HepG2 (cell line): ENCODE results near the gene TGM3. TPM values are rescaled to one million over a fixed set of nuclear protein-coding genes. Genes with fewer than 3 reads are reported as not detected.

Source experiments
- ATAC-seq: fragments of 200-7000 bp; cut with Tn5 transposase; 3 replicates; pipeline ENCODE4 v1.9.1; 2020; ENCODE audit warnings: mild to moderate bottlenecking, moderate library complexity
- BruUV-seq: library from RNA; stranded (reverse); fragments of 400-500 nt; replicated peaks from 2 replicates; lab custom pipeline; 2021; lab: Mats Ljungman, UMichigan
- CTCF ChIA-PET: fragments of 300-600 bp; formaldehyde crosslinking; extraction: SDS; loops from one replicate; lab custom pipeline; 2021; ENCODE audit warnings: low total read pairs, inconsistent platforms, low intra/inter-chr PET ratio; lab: Yijun Ruan, JAX
- POLR2A ChIA-PET: fragments of 350-600 bp; sonication (Branson Sonifier 250); formaldehyde crosslinking; loops from one replicate; lab custom pipeline; 2020; ENCODE audit warnings: antibody characterized with exemption, inconsistent platforms; lab: Yijun Ruan, JAX
- DNase-seq: peaks from one replicate; pipeline ENCODE4 v3.0.0-alpha.2; 2015; ENCODE audit warnings: low spot score
- FAIRE-seq: peaks from 3 replicates; lab custom pipeline; 2011; peaks lifted over from hg19 to GRCh38; lab: Jason Lieb, UNC
- H2AFZ ChIP-seq: one replicate; pipeline ENCODE4 v1.6.1; 2011; ENCODE audit warnings: low read length, inconsistent platforms
- H3K27ac ChIP-seq: fragments of 300-600 bp; 3 replicates; pipeline ENCODE4 v1.8.0; 2011; ENCODE audit warnings: mixed run types, mild to moderate bottlenecking, mixed read lengths, low read length, inconsistent platforms; ENCODE audit not compliant: insufficient read depth; ENCODE audit errors: extremely low read length
- H3K27me3 ChIP-seq, 2 experiments: fragments of 200-600 bp in 1 of 2; 2 replicates in 1 of 2; 3 replicates in 1 of 2; pipeline versions ENCODE4 v1.6.0 to v1.8.0; 2011; ENCODE audit warnings: low read length in 2 of 2, mild to moderate bottlenecking in 2 of 2, moderate library complexity in 2 of 2, inconsistent platforms in 1 of 2; ENCODE audit not compliant: insufficient read depth in 2 of 2, control insufficient read depth in 1 of 2
- H3K36me3 ChIP-seq, 2 experiments: fragments of 200-600 bp in 1 of 2; replicated peaks in 1 of 2; 2 replicates in 1 of 2; 3 replicates in 1 of 2; pipeline versions ENCODE4 v1.5.1 to v1.8.0; 2011; ENCODE audit warnings: low read length in 2 of 2, inconsistent platforms in 1 of 2; ENCODE audit not compliant: insufficient read depth in 2 of 2, control insufficient read depth in 1 of 2
- H3K4me1 ChIP-seq: 2 replicates; pipeline ENCODE4 v1.5.1; 2012; ENCODE audit warnings: low read length, inconsistent platforms; ENCODE audit not compliant: insufficient read depth
- H3K4me2 ChIP-seq: 2 replicates; pipeline ENCODE4 v1.6.0; 2011; ENCODE audit warnings: low read depth, low read length, inconsistent platforms
- H3K4me3 ChIP-seq, 3 experiments: fragments of 200-600 bp in 1 of 3; sonication (generic), shearing (Covaris generic) in 1 of 3; replicated peaks in 1 of 3; 2 replicates each; pipeline ENCODE4 v1.5.1; 2011 to 2016; ENCODE audit warnings: low read length in 3 of 3, inconsistent platforms in 2 of 3, low read depth in 2 of 3, mild to moderate bottlenecking in 2 of 3, control low read depth in 1 of 3, mixed read lengths in 1 of 3; ENCODE audit not compliant: insufficient read depth in 1 of 3
- H3K79me2 ChIP-seq: one replicate; pipeline ENCODE4 v1.6.1; 2011; ENCODE audit warnings: low read length, inconsistent platforms; ENCODE audit not compliant: insufficient read depth
- H3K9ac ChIP-seq: 2 replicates; pipeline ENCODE4 v1.6.0; 2011; ENCODE audit warnings: mild to moderate bottlenecking, low read depth, low read length, inconsistent platforms; ENCODE audit not compliant: insufficient read depth
- H3K9me3 ChIP-seq: 2 replicates; pipeline ENCODE4 v1.5.1; 2012; ENCODE audit warnings: mild to moderate bottlenecking, low read length
- H4K20me1 ChIP-seq: 2 replicates; pipeline ENCODE4 v1.6.0; 2011; ENCODE audit warnings: inconsistent platforms, mild to moderate bottlenecking, low read length, moderate library complexity; ENCODE audit not compliant: insufficient read depth
- DNMT3B ChIP-seq: conservative IDR thresholded peaks from 2 replicates; pipeline ENCODE4 v1.6.1; 2016; ENCODE audit warnings: missing biosample characterization, control low read depth
- GLMP ChIP-seq: sonication (generic); formaldehyde crosslinking; IDR thresholded peaks from 2 replicates; pipeline ENCODE4 v1.9.0; 2021; ENCODE audit warnings: missing genetic modification reagents, mild to moderate bottlenecking, borderline replicate concordance
- NR1H2 ChIP-seq: sonication (generic); formaldehyde crosslinking; IDR thresholded peaks from 2 replicates; pipeline ENCODE4 v1.8.1; 2022; ENCODE audit warnings: low read depth, missing genetic modification reagents, borderline replicate concordance
- SSRP1 ChIP-seq: IDR thresholded peaks from 2 replicates; pipeline ENCODE4 v1.6.1; 2016; ENCODE audit warnings: control low read depth
- TARDBP ChIP-seq: sonication (generic); formaldehyde crosslinking; IDR thresholded peaks from 2 replicates; pipeline ENCODE4 v1.8.0; 2022; ENCODE audit warnings: mild to moderate bottlenecking, missing genetic modification reagents
- TCF12 ChIP-seq, 2 experiments: fragments of 450-650 bp in 1 of 2; sonication (generic) in 1 of 2; formaldehyde crosslinking in 1 of 2; IDR thresholded peaks; 2 replicates each; pipeline versions ENCODE4 v1.6.1 to v1.8.0; 2017 to 2022; ENCODE audit warnings: antibody characterized with exemption in 1 of 2, mild to moderate bottlenecking in 1 of 2, missing genetic modification reagents in 1 of 2, moderate library complexity in 1 of 2
- ZNF280D ChIP-seq: sonication (generic); formaldehyde crosslinking; IDR thresholded peaks from 2 replicates; pipeline ENCODE4 v1.5.1; 2020; ENCODE audit warnings: mild to moderate bottlenecking, missing genetic modification reagents
- ZNF737 ChIP-seq: sonication (generic); formaldehyde crosslinking; IDR thresholded peaks from 2 replicates; pipeline ENCODE4 v1.5.0; 2020; ENCODE audit warnings: missing genetic modification reagents, mild to moderate bottlenecking, borderline replicate concordance
- WGBS: methylation state at CpG from one replicate; pipeline ENCODE4 v1.1.6; 2017; ENCODE audit warnings: low lambda C conversion rate; 5-methylcytosine and 5-hydroxymethylcytosine counted together
- in situ Hi-C: cut with HindIII; loops from 2 replicates; pipeline ENCODE4 v1.10.0; 2017; ENCODE audit warnings: low pct_unique_long_range_greater_than_20kb; ENCODE audit not compliant: extremely low pct_ligation_motif_present
- intact Hi-C: fragments of 100-400 bp; cut with micrococcal nuclease; formaldehyde crosslinking; loops from one replicate; pipeline ENCODE4 v1.10.0; 2022; ENCODE audit not compliant: unreplicated experiment
- polyA plus RNA-seq, 8 experiments: library from polyadenylated mRNA; depleted of rRNA in 3 of 8; stranded (reverse) in 7 of 8; unstranded in 1 of 8; fragments of >200 nt; fragmentation: Illumina TruSeq in 4 of 8; extraction: Trizol in 4 of 8; gene quantifications; 2 replicates each; pipeline versions ENCODE4 v1.2.1 to v1.2.3, GENCODE V29; 2011 to 2016; ENCODE audit warnings: low read depth in 4 of 8, missing spikeins in 1 of 8, mixed read lengths in 1 of 8; ENCODE audit not compliant: insufficient read depth in 1 of 8
- total RNA-seq, 5 experiments: library from RNA; depleted of rRNA; stranded (reverse); fragments of >200 nt; fragmentation: Illumina TruSeq; extraction: Trizol; gene quantifications; 2 replicates each; pipeline ENCODE4 v1.2.3, GENCODE V29; 2016; ENCODE audit warnings: low read depth in 1 of 5

TGM3 gene
- total and polyA plus RNA-seq, 2 of the 13 experiments (the other 11 are each of a cell fraction or from before 2014, with no cell fraction given) = not detected

DNA sequence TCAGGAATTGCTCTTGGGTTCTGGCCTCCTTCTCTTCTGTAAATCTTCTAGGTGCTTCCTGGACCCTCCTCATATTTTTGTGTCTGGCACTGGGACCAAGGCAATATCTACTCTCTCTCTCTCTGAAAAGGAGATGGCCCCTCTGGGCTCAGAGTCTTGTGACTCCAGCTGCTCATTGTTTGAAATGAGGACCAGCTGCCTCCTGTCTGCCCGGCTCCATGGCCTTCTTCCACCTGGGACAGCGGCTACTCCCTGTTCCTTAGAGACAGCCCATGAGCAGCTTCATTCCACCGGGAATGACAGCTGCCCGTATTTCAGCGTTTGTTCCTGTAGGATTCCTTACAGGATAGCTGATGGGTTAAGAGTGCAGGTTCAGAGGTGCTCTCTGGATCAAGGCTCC, 2.9 kb downstream of the TGM3 start:
- no peak overlapping the region for H3K4me3 ChIP-seq
- no peaks in the 10 kb centered on the region for H3K9me3 ChIP-seq
- no peaks in the 10 kb centered on the region for H4K20me1 ChIP-seq
- H3K9ac ChIP-seq = no peak overlapping the region
- peaks cover 1 to 21% of the 10 kb centered on the region in 2 experiments; a peak in 2 of 5 replicates for H3K27me3 ChIP-seq
- no peak for ATAC-seq
- 60% methylated on average over 5 of the region's 5 CpGs for WGBS
- no peak for TF ChIP-seq ZNF280D
- no peak for TF ChIP-seq NR1H2 (CRISPR knock-in tag)
- TF ChIP-seq DNMT3B (CRISPR knock-in tag) = no peak
- no peak for TF ChIP-seq ZNF737 (CRISPR knock-in tag)
- no peak for TF ChIP-seq GLMP (CRISPR knock-in tag)
- TF ChIP-seq SSRP1 (CRISPR knock-in tag) = no peak
- no peak for TF ChIP-seq TCF12 (IDR thresholded peaks at IDR 0.05)
- no peak for TF ChIP-seq TCF12 (CRISPR knock-in tag; IDR thresholded peaks at IDR 0.05)
- TF ChIP-seq TARDBP = no peak
- H2AFZ ChIP-seq = no peak overlapping the region
- H3K4me1 ChIP-seq = peaks cover 29% of the 10 kb centered on the region
- H3K27ac ChIP-seq = no peak overlapping the region
- ChIA-PET POLR2A (no interaction called here), CTCF (no interaction called here)
- no peak for DNase-seq
- no peak for FAIRE-seq
- no TSS peak for BruUV-seq
- in situ Hi-C loops (no loop called here), intact Hi-C loops (no loop called here)
- no peak overlapping the region for H3K4me2 ChIP-seq
- H3K79me2 ChIP-seq = no peaks in the 10 kb centered on the region
- no peaks in the 10 kb centered on the region for H3K36me3 ChIP-seq
